Ishikawa (cell line): Measurements from ENCODE around the gene ZNF423.

Source experiments
- CEBPB ChIP-seq: IDR thresholded peaks from 2 replicates; pipeline ENCODE4 v1.6.1; 2012
- CREB1 ChIP-seq: IDR thresholded peaks from 2 replicates; pipeline ENCODE4 v1.6.1; 2012; ENCODE audit warnings: low read depth
- EGR1 ChIP-seq: IDR thresholded peaks from 2 replicates; pipeline ENCODE4 v1.6.1; 2012
- EP300 ChIP-seq: IDR thresholded peaks from 2 replicates; pipeline ENCODE4 v1.6.1; 2012; ENCODE audit warnings: borderline replicate concordance
- FOXM1 ChIP-seq: IDR thresholded peaks from 2 replicates; pipeline ENCODE4 v1.6.1; 2012; ENCODE audit warnings: low read depth, borderline replicate concordance
- NFIC ChIP-seq: IDR thresholded peaks from 2 replicates; pipeline ENCODE4 v1.6.1; 2012
- RAD21 ChIP-seq: IDR thresholded peaks from 2 replicates; pipeline ENCODE4 v1.6.1; 2012; ENCODE audit warnings: low read depth
- TAF1 ChIP-seq: IDR thresholded peaks from 2 replicates; pipeline ENCODE4 v1.6.1; 2012; ENCODE audit warnings: low read depth, mild to moderate bottlenecking
- TCF12 ChIP-seq: IDR thresholded peaks from 2 replicates; pipeline ENCODE4 v1.6.1; 2012; ENCODE audit warnings: low read depth
- TEAD4 ChIP-seq: IDR thresholded peaks from 2 replicates; pipeline ENCODE4 v1.6.1; 2012
- YY1 ChIP-seq: IDR thresholded peaks from 2 replicates; pipeline ENCODE4 v1.6.1; 2012; ENCODE audit warnings: low read depth
- ZBTB7A ChIP-seq: IDR thresholded peaks from 2 replicates; pipeline ENCODE4 v1.6.1; 2012; ENCODE audit warnings: low read depth
- TF ChIP-seq, protein P1 (sequence below): IDR thresholded peaks from 2 replicates; pipeline ENCODE4 v1.6.1; 2012
- TF ChIP-seq, protein P2 (sequence below): IDR thresholded peaks from 2 replicates; pipeline ENCODE4 v1.6.1; 2012; ENCODE audit warnings: low read depth, mild to moderate bottlenecking
- TF ChIP-seq, protein P3 (sequence below): IDR thresholded peaks from 2 replicates; pipeline ENCODE4 v1.6.1; 2012

Gene ZNF423

DNA sequence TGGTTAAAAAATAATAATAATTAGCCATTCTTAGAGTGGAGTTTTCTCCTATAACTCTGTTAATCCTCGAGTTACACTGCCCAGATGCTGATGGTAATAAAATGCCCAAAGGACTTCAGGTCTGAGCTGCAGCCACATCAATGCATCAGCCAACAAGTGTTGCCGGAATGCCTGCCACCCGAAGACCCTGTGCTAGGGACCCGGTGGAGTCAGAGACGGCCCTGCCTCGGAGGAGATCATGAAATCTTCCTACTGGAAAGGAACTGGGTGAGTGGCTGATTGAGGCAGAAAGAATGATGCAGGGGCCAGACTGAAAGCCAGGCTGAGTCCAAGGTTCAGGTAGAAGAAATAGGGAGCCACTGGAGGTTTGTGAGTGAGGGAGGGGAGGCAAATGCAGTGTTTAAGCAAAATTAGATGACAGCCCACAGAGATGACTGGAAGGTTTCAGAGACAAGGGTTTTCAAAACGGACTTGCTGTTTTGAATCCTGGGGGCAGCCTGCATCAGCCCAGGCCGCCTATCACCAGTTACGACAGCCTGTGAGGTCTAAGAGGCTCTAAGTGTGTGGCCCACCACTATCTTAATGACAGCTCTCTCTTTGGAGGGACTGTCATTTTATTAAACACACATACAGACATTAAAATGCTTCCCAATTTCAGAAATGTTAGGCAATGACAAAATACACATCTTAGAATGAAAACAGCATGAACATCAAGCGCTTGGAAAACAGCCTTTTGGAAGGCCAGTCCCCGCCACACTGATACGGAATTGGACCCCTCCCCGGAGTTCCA lies 100.0 kb downstream of the ZNF423 start:
- no peak for TF ChIP-seq RAD21
- no peak for TF ChIP-seq EGR1
- TF ChIP-seq ZBTB7A: no peak
- TF ChIP-seq TAF1: no peak

DNA sequence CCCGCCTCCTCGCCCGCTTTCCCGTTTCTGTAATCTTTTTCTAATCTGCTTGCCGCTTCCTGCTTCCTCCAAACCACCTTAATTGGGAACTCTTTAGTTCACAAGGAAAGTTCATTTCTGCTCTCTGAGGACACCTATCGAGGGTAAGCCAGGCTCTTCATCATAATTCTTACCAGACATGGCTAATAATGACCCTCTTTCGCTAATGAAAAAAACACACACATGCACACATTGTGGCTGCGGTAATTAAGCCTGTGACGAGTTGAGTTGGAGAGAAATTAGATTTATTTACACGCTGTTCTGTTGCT lies 100.6 kb downstream of the ZNF423 start:
- TF ChIP-seq RAD21: peak; percentile 56
- TF ChIP-seq, protein P1, sequence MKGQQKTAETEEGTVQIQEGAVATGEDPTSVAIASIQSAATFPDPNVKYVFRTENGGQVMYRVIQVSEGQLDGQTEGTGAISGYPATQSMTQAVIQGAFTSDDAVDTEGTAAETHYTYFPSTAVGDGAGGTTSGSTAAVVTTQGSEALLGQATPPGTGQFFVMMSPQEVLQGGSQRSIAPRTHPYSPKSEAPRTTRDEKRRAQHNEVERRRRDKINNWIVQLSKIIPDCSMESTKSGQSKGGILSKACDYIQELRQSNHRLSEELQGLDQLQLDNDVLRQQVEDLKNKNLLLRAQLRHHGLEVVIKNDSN: no peak

DNA sequence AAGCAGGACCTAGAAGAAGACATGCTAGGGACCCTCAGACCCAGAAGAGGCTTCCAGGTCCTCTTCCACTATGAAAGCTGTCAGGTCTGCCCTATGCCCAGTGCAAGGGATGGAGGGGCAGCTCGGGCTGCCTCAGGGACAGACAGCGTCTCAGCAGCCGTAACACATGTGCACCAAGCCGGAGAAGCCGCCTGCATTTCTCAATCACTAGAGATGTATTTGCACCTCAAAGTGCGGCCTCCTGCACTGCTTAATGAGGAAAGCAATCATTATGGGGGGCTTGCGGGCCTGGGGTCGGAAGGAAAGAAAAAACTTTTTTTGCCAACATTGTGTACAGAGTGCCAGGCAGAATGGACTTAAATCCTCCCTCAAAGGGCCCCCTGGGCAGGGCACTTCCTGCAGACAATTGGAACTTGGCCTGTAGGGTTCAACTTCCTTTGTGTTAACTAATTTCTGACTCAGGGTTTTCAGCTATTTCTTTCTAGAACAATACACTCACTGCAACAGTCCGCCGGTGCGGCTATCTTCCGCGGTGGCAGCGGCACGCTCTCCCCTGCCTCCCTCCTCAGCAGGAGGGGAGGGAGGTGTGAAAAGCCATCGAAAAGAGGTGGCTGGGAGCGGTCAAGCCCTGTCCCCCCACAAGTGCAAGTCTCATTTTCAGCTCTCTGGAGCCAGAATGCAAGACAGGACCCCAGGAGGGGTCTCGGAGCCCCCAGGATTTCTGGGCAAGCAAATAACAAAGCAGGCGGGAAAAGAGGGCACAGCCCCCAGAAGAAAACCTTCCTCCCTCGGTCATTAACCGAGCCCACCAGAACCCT lies 101.2 kb downstream of the ZNF423 start:
- TF ChIP-seq TAF1 (no peak), EGR1 (no peak), TEAD4 (peak; percentile 49), TCF12 (peak; percentile 90), RAD21 (no peak), FOXM1 (peak; percentile 64), ZBTB7A (peak; percentile 48; the same call in 1 of the 2 replicates), CEBPB (0 out of 2 replicates have a peak, but pooled peaks have one; percentile 27), YY1 (no peak), NFIC (peak; percentile 73), CREB1 (no peak), EP300 (peak; percentile 88)
- TF ChIP-seq, protein P1: no peak
- TF ChIP-seq, protein P2, sequence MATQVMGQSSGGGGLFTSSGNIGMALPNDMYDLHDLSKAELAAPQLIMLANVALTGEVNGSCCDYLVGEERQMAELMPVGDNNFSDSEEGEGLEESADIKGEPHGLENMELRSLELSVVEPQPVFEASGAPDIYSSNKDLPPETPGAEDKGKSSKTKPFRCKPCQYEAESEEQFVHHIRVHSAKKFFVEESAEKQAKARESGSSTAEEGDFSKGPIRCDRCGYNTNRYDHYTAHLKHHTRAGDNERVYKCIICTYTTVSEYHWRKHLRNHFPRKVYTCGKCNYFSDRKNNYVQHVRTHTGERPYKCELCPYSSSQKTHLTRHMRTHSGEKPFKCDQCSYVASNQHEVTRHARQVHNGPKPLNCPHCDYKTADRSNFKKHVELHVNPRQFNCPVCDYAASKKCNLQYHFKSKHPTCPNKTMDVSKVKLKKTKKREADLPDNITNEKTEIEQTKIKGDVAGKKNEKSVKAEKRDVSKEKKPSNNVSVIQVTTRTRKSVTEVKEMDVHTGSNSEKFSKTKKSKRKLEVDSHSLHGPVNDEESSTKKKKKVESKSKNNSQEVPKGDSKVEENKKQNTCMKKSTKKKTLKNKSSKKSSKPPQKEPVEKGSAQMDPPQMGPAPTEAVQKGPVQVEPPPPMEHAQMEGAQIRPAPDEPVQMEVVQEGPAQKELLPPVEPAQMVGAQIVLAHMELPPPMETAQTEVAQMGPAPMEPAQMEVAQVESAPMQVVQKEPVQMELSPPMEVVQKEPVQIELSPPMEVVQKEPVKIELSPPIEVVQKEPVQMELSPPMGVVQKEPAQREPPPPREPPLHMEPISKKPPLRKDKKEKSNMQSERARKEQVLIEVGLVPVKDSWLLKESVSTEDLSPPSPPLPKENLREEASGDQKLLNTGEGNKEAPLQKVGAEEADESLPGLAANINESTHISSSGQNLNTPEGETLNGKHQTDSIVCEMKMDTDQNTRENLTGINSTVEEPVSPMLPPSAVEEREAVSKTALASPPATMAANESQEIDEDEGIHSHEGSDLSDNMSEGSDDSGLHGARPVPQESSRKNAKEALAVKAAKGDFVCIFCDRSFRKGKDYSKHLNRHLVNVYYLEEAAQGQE: no peak
- TF ChIP-seq, protein P3, sequence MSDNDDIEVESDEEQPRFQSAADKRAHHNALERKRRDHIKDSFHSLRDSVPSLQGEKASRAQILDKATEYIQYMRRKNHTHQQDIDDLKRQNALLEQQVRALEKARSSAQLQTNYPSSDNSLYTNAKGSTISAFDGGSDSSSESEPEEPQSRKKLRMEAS: peak; percentile 96

DNA sequence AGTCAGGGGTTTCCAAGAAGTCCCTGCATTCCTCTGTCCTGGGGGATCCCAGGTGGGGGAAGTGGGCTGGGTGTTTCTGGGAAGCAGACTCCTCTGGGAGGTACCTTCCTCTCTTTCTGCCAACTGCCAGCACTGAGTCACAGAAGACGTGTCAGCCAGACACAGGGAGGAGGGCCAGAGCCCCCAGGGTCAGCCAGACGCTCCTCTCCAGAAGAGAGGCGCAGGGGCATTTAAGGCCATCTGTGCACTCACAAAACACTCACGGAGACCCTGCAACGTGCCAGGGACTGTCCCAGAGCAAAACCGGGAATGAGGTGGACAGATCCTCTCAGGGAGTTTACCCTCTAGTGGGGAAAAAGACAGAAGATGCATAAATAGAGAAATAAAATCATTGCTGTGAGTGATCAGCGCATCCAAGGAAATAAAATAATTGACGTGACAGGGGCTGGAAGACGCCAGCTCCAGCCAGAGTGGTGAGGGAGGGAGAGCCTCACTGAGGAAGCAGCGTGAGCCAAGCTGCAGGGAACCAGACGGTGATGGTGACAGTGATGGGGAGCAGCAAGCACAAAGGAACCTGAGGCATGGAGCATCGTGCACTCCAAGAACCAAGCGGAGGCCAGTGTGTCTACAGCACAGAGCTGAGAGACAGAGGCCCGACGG lies 105.4 kb downstream of the ZNF423 start:
- TF ChIP-seq ZBTB7A (no peak), EGR1 (no peak), NFIC (no peak), FOXM1 (no peak), RAD21 (no peak)
- TF ChIP-seq, protein P3: no peak

DNA sequence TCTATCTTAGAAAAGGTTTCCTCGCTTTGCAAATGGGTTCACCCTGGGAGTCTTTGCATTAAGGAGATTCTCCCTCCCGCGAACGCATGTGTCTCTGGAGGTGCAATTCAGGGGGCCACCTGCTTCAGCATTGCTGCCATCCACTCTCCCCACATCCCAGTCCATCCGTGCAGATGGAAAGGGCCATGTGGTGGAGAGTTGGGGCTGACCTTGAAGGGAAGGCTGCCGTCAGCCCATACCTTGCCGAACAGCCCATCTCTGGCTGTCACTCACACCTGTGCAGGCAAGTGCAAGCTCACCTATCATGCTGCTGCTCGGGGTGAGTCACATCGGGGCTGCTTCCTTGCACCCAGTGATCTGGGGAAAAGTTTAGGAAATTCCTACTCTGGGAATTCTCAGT lies 106.1 kb downstream of the ZNF423 start:
- no peak for TF ChIP-seq TEAD4
- TF ChIP-seq EGR1: no peak
- TF ChIP-seq TCF12: no peak
- TF ChIP-seq CEBPB: no peak
- TF ChIP-seq ZBTB7A: no peak
- TF ChIP-seq, protein P3: no peak

DNA sequence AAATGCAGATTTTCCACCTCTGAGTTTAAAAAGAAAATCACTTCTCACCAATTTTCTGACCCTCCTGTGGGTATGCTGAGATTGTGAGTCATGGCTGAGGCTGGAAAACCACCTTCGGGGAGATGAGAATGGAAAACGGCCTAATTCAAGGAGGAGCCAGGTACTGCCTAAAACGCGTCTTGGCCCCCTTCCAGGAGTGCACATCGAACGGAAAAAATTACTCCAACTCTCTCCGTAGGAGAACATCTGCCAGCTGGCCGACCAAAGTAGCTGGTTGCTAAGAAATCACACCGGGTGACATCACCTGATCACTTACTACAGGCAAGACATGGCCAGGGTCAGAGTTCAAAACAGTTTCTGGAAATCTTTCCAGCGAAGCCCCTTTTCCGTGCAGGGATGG lies 107.6 kb downstream of the ZNF423 start:
- TF ChIP-seq YY1: no peak
- TF ChIP-seq, protein P3: 0 out of 2 replicates have a peak, but pooled peaks have one; percentile 21
- TF ChIP-seq CREB1: no peak
- TF ChIP-seq FOXM1: 0 out of 2 replicates have a peak, but pooled peaks have one; percentile 38
- TF ChIP-seq TCF12: peak; percentile 72
- TF ChIP-seq RAD21: peak; percentile 9; the same call in 1 of the 2 replicates
- peak; percentile 90 for TF ChIP-seq NFIC
- TF ChIP-seq TAF1: no peak
- TF ChIP-seq, protein P1: no peak
- TF ChIP-seq TEAD4: no peak
- peak; percentile 79 for TF ChIP-seq EP300
- TF ChIP-seq, protein P2: no peak
- TF ChIP-seq ZBTB7A: no peak
- TF ChIP-seq CEBPB: no peak
